GM12878 (cell line): ENCODE measurements around the gene CADM2. TPM values are rescaled to one million over a fixed set of nuclear protein-coding genes. Genes with fewer than 3 reads are reported as not detected.

Experiments used
- ATAC-seq: fragments of 200-7000 bp; cut with Tn5 transposase; 3 replicates; pipeline ENCODE4 v1.9.1; 2020; ENCODE audit warnings: mild to moderate bottlenecking, moderate library complexity
- BruUV-seq: library from RNA; stranded (reverse); fragments of 400-500 nt; replicated peaks from 2 replicates; lab custom pipeline; 2021; lab: Mats Ljungman, UMichigan
- CTCF ChIA-PET: fragments of 300-600 bp; sonication (Branson Sonifier 250); formaldehyde crosslinking; extraction: SDS; loops from one replicate; lab custom pipeline; 2021; ENCODE audit warnings: inconsistent platforms; lab: Yijun Ruan, JAX
- POLR2A ChIA-PET: fragments of 350-600 bp; formaldehyde crosslinking; extraction: SDS; loops from one replicate; lab custom pipeline; 2021; ENCODE audit warnings: inconsistent platforms; lab: Charles Lee
- RAD21 ChIA-PET: fragments of 300-600 bp; sonication (Branson Sonifier 250); formaldehyde crosslinking; loops from one replicate; lab custom pipeline; 2023; ENCODE audit warnings: antibody characterized with exemption; ENCODE audit not compliant: unreplicated experiment; lab: Charles Lee
- SMC1A ChIA-PET: fragments of 300-600 bp; sonication (Branson Sonifier 250); formaldehyde crosslinking; loops from one replicate; lab custom pipeline; 2023; ENCODE audit not compliant: unreplicated experiment, uncharacterized antibody; lab: Charles Lee
- DNase-seq: peaks from one replicate; pipeline ENCODE4 v3.0.0-alpha.2; 2011; ENCODE audit warnings: low read depth, low spot score
- FAIRE-seq: peaks from 3 replicates; lab custom pipeline; 2011; peaks lifted over from hg19 to GRCh38; lab: Jason Lieb, UNC
- H2AFZ ChIP-seq: 2 replicates; pipeline ENCODE4 v1.6.0; 2011; ENCODE audit warnings: low read depth, low read length, control low read depth; ENCODE audit not compliant: control insufficient read depth
- H3K27ac ChIP-seq: 2 replicates; pipeline ENCODE4 v1.5.1; 2011; ENCODE audit warnings: control low read depth; ENCODE audit not compliant: control insufficient read depth, insufficient read depth
- H3K27me3 ChIP-seq, 2 experiments: replicated peaks in 1 of 2; 2 replicates each; pipeline versions ENCODE4 v1.6.0 to v1.6.1; 2011; ENCODE audit warnings: low read length in 1 of 2; ENCODE audit not compliant: control insufficient read depth in 2 of 2, insufficient read depth in 2 of 2
- H3K36me3 ChIP-seq, 2 experiments: 2 replicates each; pipeline ENCODE4 v1.5.1; 2011; ENCODE audit warnings: low read length in 1 of 2; ENCODE audit not compliant: control insufficient read depth in 2 of 2, insufficient read depth in 2 of 2
- H3K4me1 ChIP-seq: 2 replicates; pipeline ENCODE4 v1.6.1; 2011; ENCODE audit warnings: mild to moderate bottlenecking, low read length, moderate library complexity, mixed read lengths; ENCODE audit not compliant: control insufficient read depth, insufficient read depth
- H3K4me2 ChIP-seq: 2 replicates; pipeline ENCODE4 v1.6.0; 2011; ENCODE audit warnings: control low read depth; ENCODE audit not compliant: control insufficient read depth, insufficient read depth
- H3K4me3 ChIP-seq: fragments of 200-600 bp; sonication (generic); 2 replicates; pipeline ENCODE4 v1.5.1; 2016
- H3K79me2 ChIP-seq: 2 replicates; pipeline ENCODE4 v1.6.0; 2011; ENCODE audit warnings: low read length; ENCODE audit not compliant: control insufficient read depth, insufficient read depth
- H3K9ac ChIP-seq: 2 replicates; pipeline ENCODE4 v1.8.0; 2011; ENCODE audit warnings: low read length, control low read depth, mixed read lengths; ENCODE audit not compliant: control insufficient read depth, insufficient read depth
- H3K9me3 ChIP-seq: replicated peaks from 3 replicates; pipeline ENCODE4 v1.5.1; 2011; ENCODE audit warnings: mild to moderate bottlenecking, low read length; ENCODE audit not compliant: control insufficient read depth, insufficient read depth
- H4K20me1 ChIP-seq: 2 replicates; pipeline ENCODE4 v1.6.0; 2011; ENCODE audit not compliant: control insufficient read depth, insufficient read depth
- BCL11A ChIP-seq: IDR thresholded peaks from 2 replicates; pipeline ENCODE4 v1.6.1; 2011; ENCODE audit warnings: low read depth, low read length
- ESRRA ChIP-seq: IDR thresholded peaks from 2 replicates; pipeline ENCODE4 v1.6.1; 2012; ENCODE audit warnings: mild to moderate bottlenecking, low read length, improper control_type of control experiment
- LARP7 ChIP-seq: fragments of 450-650 bp; IDR thresholded peaks from 2 replicates; pipeline ENCODE4 v1.6.1; 2017; ENCODE audit warnings: mild to moderate bottlenecking
- MTA2 ChIP-seq: fragments of 450-650 bp; IDR thresholded peaks from 2 replicates; pipeline ENCODE4 v1.6.1; 2016; ENCODE audit warnings: low read depth, mild to moderate bottlenecking, moderate library complexity
- MXI1 ChIP-seq: fragments of 150-350 bp; IDR thresholded peaks from 2 replicates; pipeline ENCODE4 v1.6.1; 2011; ENCODE audit warnings: low read depth, mild to moderate bottlenecking, inconsistent platforms, low read length, improper control_type of control experiment
- NBN ChIP-seq: fragments of 450-650 bp; IDR thresholded peaks from 2 replicates; pipeline ENCODE4 v1.6.1; 2016
- RAD51 ChIP-seq: fragments of 450-650 bp; IDR thresholded peaks from 2 replicates; pipeline ENCODE4 v1.6.1; 2016; ENCODE audit warnings: moderate library complexity, mild to moderate bottlenecking, inconsistent platforms
- WRNIP1 ChIP-seq: IDR thresholded peaks from 2 replicates; pipeline ENCODE4 v1.6.1; 2011; ENCODE audit warnings: low read depth, low read length, improper control_type of control experiment, borderline replicate concordance
- ZSCAN29 ChIP-seq: fragments of 450-650 bp; IDR thresholded peaks from 2 replicates; pipeline ENCODE4 v1.6.1; 2017; ENCODE audit warnings: mild to moderate bottlenecking, moderate library complexity
- WGBS: methylation state at CpG from one replicate; pipeline ENCODE4 v1.1.6; 2016; ENCODE audit warnings: low lambda C conversion rate; ENCODE audit not compliant: insufficient replicate concordance, insufficient coverage; ENCODE audit errors: missing lambda C conversion rate; 5-methylcytosine and 5-hydroxymethylcytosine counted together
- in situ Hi-C: fragments of 300-500 bp; cut with MboI; formaldehyde crosslinking; loops from 9 replicates; pipeline ENCODE4 v1.14.3; 2018; ENCODE audit warnings: mixed read lengths
- intact Hi-C: fragments of 100-400 bp; cut with micrococcal nuclease; formaldehyde crosslinking; loops from one replicate; pipeline ENCODE4 v1.14.2; 2022; ENCODE audit not compliant: unreplicated experiment
- polyA plus RNA-seq, 11 experiments: library from polyadenylated mRNA; depleted of rRNA in 4 of 11; unstranded in 6 of 11; stranded (reverse) in 5 of 11; fragments of >200 nt; fragmentation: Nextera tagmentation in 4 of 11; fragmentation: Illumina TruSeq in 1 of 11; extraction: Ambion mirVana in 4 of 11; extraction: Trizol in 1 of 11; gene quantifications; 1 replicate in 1 of 11; 2 replicates in 10 of 11; pipeline versions ENCODE4 v1.2.1 to v1.2.3, GENCODE V29; 2011 to 2016; ENCODE audit warnings: inconsistent platforms in 2 of 11, missing spikeins in 2 of 11, low read depth in 1 of 11
- total RNA-seq, 4 experiments: library from RNA; depleted of rRNA in 3 of 4; stranded (reverse); fragments of >200 nt in 3 of 4; fragmentation: Illumina TruSeq in 1 of 4; extraction: Trizol in 1 of 4; gene quantifications; 2 replicates each; pipeline versions ENCODE4 v1.2.1 to v1.2.3, GENCODE V29; 2013 to 2021
- TF ChIP-seq, protein P1 (sequence below): IDR thresholded peaks from 2 replicates; pipeline ENCODE4 v1.6.1; 2012; ENCODE audit warnings: low read length, inconsistent platforms
- TF ChIP-seq, protein P2 (sequence below): fragments of 450-650 bp; IDR thresholded peaks from 2 replicates; pipeline ENCODE4 v1.6.1; 2017; ENCODE audit warnings: mild to moderate bottlenecking, low read depth, inconsistent platforms; ENCODE audit not compliant: poor library complexity, severe bottlenecking
- TF ChIP-seq, protein P3 (sequence below): IDR thresholded peaks from 2 replicates; pipeline ENCODE4 v1.6.1; 2011; ENCODE audit warnings: low read depth, low read length, improper control_type of control experiment, borderline replicate concordance
- TF ChIP-seq, protein P4 (sequence below), 3 experiments: IDR thresholded peaks in 2 of 3; conservative IDR thresholded peaks in 1 of 3; 2 replicates each; pipeline ENCODE4 v1.5.1; 2011; ENCODE audit warnings: low read depth in 3 of 3, low read length in 3 of 3, mild to moderate bottlenecking in 3 of 3, control low read depth in 2 of 3, moderate library complexity in 2 of 3, inconsistent platforms in 1 of 3, mixed read lengths in 1 of 3; ENCODE audit not compliant: control insufficient read depth in 2 of 3, insufficient read depth in 1 of 3; ENCODE audit errors: extremely low read depth in 1 of 3
- TF ChIP-seq, protein P5 (sequence below): fragments of 450-650 bp; formaldehyde crosslinking; IDR thresholded peaks from 2 replicates; pipeline ENCODE4 v1.4.0; 2022; ENCODE audit warnings: mild to moderate bottlenecking, moderate library complexity

CADM2 gene
- total and polyA plus RNA-seq, 10 of the 15 experiments (the other 5 are each of a cell fraction or from before 2014, with no cell fraction given) = 0.13 TPM; not detected in 9

DNA sequence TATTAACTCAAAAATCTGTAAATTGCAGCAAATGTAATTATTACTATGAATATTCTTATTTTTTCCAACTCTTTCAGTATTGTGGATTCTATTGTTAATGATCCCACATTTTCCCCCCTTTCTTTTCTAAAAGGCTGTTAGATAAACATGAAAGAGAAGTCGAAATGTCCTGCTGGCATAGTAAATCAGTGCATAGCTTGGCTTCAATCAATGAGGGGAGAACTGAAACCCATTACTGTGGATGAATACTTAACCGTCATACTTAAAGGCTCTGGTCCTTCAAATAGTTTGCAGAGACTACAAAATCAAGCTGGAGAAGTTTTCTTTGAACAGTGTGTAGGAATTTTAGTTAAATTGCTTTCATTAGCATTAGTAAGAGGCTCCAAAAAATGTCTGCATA lies 667.9 kb downstream of the CADM2 start (continued):
- TF ChIP-seq, protein P1, sequence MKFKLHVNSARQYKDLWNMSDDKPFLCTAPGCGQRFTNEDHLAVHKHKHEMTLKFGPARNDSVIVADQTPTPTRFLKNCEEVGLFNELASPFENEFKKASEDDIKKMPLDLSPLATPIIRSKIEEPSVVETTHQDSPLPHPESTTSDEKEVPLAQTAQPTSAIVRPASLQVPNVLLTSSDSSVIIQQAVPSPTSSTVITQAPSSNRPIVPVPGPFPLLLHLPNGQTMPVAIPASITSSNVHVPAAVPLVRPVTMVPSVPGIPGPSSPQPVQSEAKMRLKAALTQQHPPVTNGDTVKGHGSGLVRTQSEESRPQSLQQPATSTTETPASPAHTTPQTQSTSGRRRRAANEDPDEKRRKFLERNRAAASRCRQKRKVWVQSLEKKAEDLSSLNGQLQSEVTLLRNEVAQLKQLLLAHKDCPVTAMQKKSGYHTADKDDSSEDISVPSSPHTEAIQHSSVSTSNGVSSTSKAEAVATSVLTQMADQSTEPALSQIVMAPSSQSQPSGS = no peak
- TF ChIP-seq NBN = no peak
- TF ChIP-seq ESRRA = no peak
- TF ChIP-seq BCL11A = no peak
- TF ChIP-seq, protein P2, sequence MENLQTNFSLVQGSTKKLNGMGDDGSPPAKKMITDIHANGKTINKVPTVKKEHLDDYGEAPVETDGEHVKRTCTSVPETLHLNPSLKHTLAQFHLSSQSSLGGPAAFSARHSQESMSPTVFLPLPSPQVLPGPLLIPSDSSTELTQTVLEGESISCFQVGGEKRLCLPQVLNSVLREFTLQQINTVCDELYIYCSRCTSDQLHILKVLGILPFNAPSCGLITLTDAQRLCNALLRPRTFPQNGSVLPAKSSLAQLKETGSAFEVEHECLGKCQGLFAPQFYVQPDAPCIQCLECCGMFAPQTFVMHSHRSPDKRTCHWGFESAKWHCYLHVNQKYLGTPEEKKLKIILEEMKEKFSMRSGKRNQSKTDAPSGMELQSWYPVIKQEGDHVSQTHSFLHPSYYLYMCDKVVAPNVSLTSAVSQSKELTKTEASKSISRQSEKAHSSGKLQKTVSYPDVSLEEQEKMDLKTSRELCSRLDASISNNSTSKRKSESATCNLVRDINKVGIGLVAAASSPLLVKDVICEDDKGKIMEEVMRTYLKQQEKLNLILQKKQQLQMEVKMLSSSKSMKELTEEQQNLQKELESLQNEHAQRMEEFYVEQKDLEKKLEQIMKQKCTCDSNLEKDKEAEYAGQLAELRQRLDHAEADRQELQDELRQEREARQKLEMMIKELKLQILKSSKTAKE = no peak
- TF ChIP-seq WRNIP1 = no peak
- TF ChIP-seq, protein P3, sequence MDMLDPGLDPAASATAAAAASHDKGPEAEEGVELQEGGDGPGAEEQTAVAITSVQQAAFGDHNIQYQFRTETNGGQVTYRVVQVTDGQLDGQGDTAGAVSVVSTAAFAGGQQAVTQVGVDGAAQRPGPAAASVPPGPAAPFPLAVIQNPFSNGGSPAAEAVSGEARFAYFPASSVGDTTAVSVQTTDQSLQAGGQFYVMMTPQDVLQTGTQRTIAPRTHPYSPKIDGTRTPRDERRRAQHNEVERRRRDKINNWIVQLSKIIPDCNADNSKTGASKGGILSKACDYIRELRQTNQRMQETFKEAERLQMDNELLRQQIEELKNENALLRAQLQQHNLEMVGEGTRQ = no peak
- TF ChIP-seq LARP7 = no peak
- no peak for TF ChIP-seq MTA2
- TF ChIP-seq ZSCAN29 = no peak

DNA sequence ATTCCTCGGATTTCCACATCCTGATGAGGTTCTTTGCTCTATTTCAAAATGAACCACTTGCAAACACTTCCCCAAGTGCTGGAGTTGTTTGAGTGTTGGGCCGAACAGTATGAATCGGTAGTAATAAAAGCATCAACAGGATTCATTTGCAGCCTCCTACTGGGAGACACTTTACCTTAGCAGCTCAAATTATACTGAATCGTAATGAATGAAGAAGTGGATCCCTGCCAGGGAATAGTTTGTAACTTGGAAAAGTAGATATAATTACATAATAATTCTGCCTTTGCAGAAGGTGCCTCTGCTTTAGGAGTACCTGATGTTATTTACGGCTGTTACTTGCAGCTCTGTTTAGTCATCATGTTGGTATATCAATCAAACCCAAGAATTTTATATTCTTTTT lies 669.1 kb downstream of the CADM2 start:
- no peaks in the 10 kb centered on the region for H3K79me2 ChIP-seq
- no peaks in the 10 kb centered on the region for H4K20me1 ChIP-seq
- POLR2A ChIA-PET = no interaction called here
- no peaks in the 10 kb centered on the region for H3K36me3 ChIP-seq
- H3K4me2 ChIP-seq = no peak overlapping the region
- in situ Hi-C loops = no loop called here
- intact Hi-C loops = no loop called here
- H2AFZ ChIP-seq = no peak overlapping the region
- ATAC-seq = no peak
- no peaks in the 10 kb centered on the region for H3K9me3 ChIP-seq
- no peaks in the 10 kb centered on the region for H3K4me1 ChIP-seq
- CTCF ChIA-PET = no interaction called here
- no peak overlapping the region for H3K27ac ChIP-seq
- WGBS = 54% methylated on average over 5 of the region's 5 CpGs
- no peaks in the 10 kb centered on the region for H3K27me3 ChIP-seq
- no peak for FAIRE-seq
- SMC1A ChIA-PET = no interaction called here
- H3K9ac ChIP-seq = no peak overlapping the region
- BruUV-seq = no TSS peak
- H3K4me3 ChIP-seq = no peak overlapping the region
- DNase-seq = no peak
- RAD21 ChIA-PET = no interaction called here
- TF ChIP-seq MXI1 (no peak), RAD51 (no peak)
- TF ChIP-seq, protein P4, sequence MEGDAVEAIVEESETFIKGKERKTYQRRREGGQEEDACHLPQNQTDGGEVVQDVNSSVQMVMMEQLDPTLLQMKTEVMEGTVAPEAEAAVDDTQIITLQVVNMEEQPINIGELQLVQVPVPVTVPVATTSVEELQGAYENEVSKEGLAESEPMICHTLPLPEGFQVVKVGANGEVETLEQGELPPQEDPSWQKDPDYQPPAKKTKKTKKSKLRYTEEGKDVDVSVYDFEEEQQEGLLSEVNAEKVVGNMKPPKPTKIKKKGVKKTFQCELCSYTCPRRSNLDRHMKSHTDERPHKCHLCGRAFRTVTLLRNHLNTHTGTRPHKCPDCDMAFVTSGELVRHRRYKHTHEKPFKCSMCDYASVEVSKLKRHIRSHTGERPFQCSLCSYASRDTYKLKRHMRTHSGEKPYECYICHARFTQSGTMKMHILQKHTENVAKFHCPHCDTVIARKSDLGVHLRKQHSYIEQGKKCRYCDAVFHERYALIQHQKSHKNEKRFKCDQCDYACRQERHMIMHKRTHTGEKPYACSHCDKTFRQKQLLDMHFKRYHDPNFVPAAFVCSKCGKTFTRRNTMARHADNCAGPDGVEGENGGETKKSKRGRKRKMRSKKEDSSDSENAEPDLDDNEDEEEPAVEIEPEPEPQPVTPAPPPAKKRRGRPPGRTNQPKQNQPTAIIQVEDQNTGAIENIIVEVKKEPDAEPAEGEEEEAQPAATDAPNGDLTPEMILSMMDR (IDR thresholded peaks at IDR 0.05 in 2 of 3, conservative IDR thresholded peaks at IDR 0.05 in 1 of 3; ENCODE audit: control insufficient read depth in 2 of 3, extremely low read depth in 1 of 3, insufficient read depth in 1 of 3, low read depth in 3 of 3, low read length in 3 of 3) = no peak
- TF ChIP-seq, protein P5, sequence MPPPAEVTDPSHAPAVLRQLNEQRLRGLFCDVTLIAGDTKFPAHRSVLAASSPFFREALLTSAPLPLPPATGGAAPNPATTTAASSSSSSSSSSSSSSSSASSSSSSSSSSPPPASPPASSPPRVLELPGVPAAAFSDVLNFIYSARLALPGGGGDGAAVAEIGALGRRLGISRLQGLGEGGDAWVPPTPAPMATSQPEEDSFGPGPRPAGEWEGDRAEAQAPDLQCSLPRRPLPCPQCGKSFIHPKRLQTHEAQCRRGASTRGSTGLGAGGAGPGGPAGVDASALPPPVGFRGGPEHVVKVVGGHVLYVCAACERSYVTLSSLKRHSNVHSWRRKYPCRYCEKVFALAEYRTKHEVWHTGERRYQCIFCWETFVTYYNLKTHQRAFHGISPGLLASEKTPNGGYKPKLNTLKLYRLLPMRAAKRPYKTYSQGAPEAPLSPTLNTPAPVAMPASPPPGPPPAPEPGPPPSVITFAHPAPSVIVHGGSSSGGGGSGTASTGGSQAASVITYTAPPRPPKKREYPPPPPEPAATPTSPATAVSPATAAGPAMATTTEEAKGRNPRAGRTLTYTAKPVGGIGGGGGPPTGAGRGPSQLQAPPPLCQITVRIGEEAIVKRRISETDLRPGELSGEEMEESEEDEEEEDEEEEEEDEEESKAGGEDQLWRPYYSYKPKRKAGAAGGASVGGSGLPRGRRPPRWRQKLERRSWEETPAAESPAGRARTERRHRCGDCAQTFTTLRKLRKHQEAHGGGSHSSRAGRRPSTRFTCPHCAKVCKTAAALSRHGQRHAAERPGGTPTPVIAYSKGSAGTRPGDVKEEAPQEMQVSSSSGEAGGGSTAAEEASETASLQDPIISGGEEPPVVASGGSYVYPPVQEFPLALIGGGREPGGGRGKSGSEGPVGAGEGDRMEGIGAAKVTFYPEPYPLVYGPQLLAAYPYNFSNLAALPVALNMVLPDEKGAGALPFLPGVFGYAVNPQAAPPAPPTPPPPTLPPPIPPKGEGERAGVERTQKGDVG (CRISPR knock-in tag) = no peak
